Memory B cell (primary cell): ENCODE data around the gene CPN2.

Experiments used
- ATAC-seq: fragments of 150-1000 bp; cut with Tn5 transposase; 2 replicates; pipeline ENCODE4 v1.10.0; 2021; ENCODE audit warnings: low read depth, mild to moderate bottlenecking, moderate library complexity
- DNase-seq, 2 donors: peaks; one replicate each; pipeline ENCODE4 v3.0.0; 2022; ENCODE audit warnings: low spot score in 2 of 2
- H3K27ac Mint-ChIP-seq: one replicate; pipeline ENCODE4 v1.8.0; 2022; ENCODE audit warnings: mild to moderate bottlenecking, moderate library complexity, mixed read lengths
- H3K27me3 Mint-ChIP-seq: one replicate; pipeline ENCODE4 v1.8.0; 2022; ENCODE audit warnings: mixed read lengths
- H3K36me3 Mint-ChIP-seq: one replicate; pipeline ENCODE4 v1.8.0; 2022; ENCODE audit warnings: mild to moderate bottlenecking, mixed read lengths
- H3K4me1 Mint-ChIP-seq: one replicate; pipeline ENCODE4 v1.8.0; 2022; ENCODE audit warnings: mixed read lengths
- H3K4me3 Mint-ChIP-seq: one replicate; pipeline ENCODE4 v1.8.0; 2022; ENCODE audit warnings: mild to moderate bottlenecking, moderate library complexity, mixed read lengths
- H3K9me3 Mint-ChIP-seq: one replicate; pipeline ENCODE4 v1.8.0; 2022; ENCODE audit warnings: mixed read lengths

Gene CPN2

DNA sequence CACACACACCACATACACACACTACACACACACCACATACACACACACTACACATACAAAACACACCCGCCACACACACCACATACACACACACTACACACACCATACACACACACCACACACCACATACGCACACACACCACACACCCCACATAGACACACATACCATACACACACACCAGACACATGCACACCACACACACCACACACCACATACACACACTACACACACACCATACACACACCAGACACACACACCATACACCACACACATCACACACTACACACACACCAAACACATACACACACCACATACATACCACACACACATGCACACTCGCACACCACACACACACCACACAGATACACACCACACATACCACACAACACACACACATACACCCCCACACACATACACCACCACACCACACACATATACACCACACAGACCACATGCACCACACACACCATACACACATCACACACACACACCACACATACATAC lies 26.3 kb downstream of the CPN2 start:
- no peaks in the 10 kb centered on the region for H3K27me3 Mint-ChIP-seq
- no peaks in the 10 kb centered on the region for H3K4me1 Mint-ChIP-seq
- no peak overlapping the region for H3K4me3 Mint-ChIP-seq
- ATAC-seq: no peak
- no peak for DNase-seq
- no peaks in the 10 kb centered on the region for H3K9me3 Mint-ChIP-seq
- H3K36me3 Mint-ChIP-seq: no peaks in the 10 kb centered on the region
- H3K27ac Mint-ChIP-seq: no peak overlapping the region

- peaks cover 2% of the 10 kb centered on the region for H3K9me3 Mint-ChIP-seq
- no peak overlapping the region for H3K4me3 Mint-ChIP-seq
- no peak for DNase-seq
- peak; percentile 72 for ATAC-seq
- H3K36me3 Mint-ChIP-seq: peaks cover 2% of the 10 kb centered on the region
- H3K27ac Mint-ChIP-seq: no peak overlapping the region
- H3K27me3 Mint-ChIP-seq: no peaks in the 10 kb centered on the region
- no peaks in the 10 kb centered on the region for H3K4me1 Mint-ChIP-seq
Observed at GRCh38 chr3:194323785-194324735, 27.1 kb downstream of the CPN2 start.

DNA sequence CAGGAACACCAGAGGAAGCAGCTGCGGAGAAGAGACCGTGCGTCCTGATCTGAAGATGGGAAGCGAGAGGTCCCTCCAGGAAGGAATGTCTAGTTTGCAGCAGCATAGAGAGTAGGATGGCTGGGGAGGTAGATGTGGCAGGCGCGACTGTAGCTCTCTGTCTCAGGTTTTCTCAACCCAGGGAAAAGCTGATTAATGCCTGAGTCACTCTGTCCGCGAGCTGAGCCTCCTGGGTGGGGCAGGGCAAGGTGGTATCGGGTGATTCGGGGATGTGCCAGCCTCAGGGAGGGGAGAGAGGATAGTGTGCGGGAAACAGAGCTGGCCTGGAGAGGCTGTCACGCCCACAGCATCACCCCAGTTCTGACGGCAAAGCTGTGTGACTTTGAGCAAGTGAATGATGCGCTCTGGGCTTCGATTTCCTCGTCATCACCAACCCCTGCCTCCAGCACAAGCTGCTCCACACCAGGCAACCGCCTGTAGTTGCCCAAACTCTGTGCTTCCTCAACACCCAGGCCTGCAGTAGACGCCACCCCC lies 28.4 kb downstream of the CPN2 start:
- no peak for ATAC-seq
- no peaks in the 10 kb centered on the region for H3K27me3 Mint-ChIP-seq
- peaks cover 4% of the 10 kb centered on the region for H3K36me3 Mint-ChIP-seq
- no peak overlapping the region for H3K27ac Mint-ChIP-seq
- peaks cover 5% of the 10 kb centered on the region for H3K9me3 Mint-ChIP-seq
- no peak overlapping the region for H3K4me3 Mint-ChIP-seq
- no peaks in the 10 kb centered on the region for H3K4me1 Mint-ChIP-seq
- DNase-seq: no peak

DNA sequence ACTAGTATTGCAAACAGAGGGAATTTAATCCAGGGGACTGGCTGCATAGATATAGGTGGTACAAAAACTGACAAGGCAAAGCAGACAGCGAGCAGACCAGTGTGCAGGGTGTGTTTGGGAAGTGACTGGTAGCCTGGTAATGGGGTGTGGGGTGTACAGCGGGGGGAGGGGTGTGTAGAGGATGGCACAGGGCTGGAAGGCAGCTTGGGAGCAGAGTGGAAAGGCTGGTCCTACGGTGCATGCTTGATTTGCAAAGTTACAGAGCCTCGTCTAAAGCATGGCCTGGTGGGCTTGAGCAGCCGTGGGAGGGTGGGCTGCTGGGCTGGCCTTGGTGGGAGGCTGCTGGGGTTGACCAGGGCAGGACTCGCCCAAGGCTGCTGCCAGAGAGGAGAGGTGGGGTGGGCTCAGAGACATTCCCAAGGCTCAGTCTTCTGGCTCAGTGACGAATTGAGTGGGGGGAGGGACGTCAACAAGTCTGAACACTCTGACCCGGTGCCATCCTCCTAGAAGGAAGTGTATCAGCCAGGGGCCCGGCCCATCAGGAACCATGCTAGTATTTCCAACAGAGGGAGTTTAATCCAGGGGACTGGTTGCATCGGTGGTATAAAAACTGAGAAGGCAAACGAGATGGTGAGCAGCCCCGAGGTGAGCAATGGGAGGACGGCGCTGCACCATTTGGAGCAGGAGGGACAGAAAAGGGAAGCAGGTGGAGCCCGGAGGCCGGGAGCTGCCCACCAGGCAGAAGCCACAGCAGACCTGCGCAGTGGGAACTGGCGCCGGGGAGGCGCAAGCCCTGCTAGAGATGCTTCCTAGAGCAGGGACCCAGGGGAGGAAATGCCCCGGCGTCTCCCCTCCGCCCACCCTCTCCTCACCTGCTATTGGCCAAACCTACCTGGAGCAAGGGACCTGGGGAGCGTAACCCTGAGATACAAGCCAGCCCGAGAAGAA lies 29.2 kb downstream of the CPN2 start:
- Mint-ChIP-seq H3K27me3 (peaks cover 3% of the 10 kb centered on the region), H3K27ac (no peak overlapping the region), H3K4me1 (no peaks in the 10 kb centered on the region), H3K4me3 (no peak overlapping the region), H3K36me3 (peaks cover 4% of the 10 kb centered on the region), H3K9me3 (peaks cover 5% of the 10 kb centered on the region)
- DNase-seq: no peak
- ATAC-seq: no peak

DNA sequence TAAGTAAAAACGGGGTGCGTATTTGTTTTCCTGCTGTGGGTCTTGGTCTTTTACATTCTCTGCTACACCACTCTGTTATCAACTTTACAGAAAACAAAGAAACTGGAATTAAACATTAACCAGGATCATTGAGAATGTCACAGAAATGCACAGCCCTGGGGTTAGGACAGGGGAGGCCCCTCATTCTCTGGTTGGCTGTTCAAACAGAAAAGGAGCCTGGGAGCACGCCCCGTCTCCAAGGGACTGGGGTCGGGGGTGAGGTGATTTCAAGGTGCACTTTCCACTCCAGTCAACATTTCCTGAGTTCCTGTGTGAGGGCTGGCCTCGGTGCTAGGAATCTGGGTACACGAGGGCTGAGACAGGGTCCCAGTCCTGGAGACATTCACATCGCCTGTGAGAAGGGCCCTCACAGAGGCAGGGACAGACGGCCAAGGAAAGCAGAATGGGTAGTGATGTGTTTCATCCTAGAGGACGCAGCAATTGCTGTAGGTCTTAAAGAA lies 30.3 kb downstream of the CPN2 start:
- DNase-seq (no peak), ATAC-seq (no peak)
- peaks cover 6% of the 10 kb centered on the region for H3K27me3 Mint-ChIP-seq
- H3K4me3 Mint-ChIP-seq: no peak overlapping the region
- H3K4me1 Mint-ChIP-seq: peaks cover 2% of the 10 kb centered on the region
- H3K9me3 Mint-ChIP-seq: peaks cover 5% of the 10 kb centered on the region
- H3K36me3 Mint-ChIP-seq: peaks cover 4% of the 10 kb centered on the region
- H3K27ac Mint-ChIP-seq: no peak overlapping the region

- no peak overlapping the region for H3K27ac Mint-ChIP-seq
- DNase-seq (no peak), ATAC-seq (no peak)
- peaks cover 6% of the 10 kb centered on the region for H3K27me3 Mint-ChIP-seq
- H3K4me1 Mint-ChIP-seq: peaks cover 5% of the 10 kb centered on the region
- no peak overlapping the region for H3K4me3 Mint-ChIP-seq
- peaks cover 5% of the 10 kb centered on the region for H3K9me3 Mint-ChIP-seq
- H3K36me3 Mint-ChIP-seq: peaks cover 4% of the 10 kb centered on the region
Observed at GRCh38 chr3:194320100-194320499, 31.0 kb downstream of the CPN2 start.

DNA sequence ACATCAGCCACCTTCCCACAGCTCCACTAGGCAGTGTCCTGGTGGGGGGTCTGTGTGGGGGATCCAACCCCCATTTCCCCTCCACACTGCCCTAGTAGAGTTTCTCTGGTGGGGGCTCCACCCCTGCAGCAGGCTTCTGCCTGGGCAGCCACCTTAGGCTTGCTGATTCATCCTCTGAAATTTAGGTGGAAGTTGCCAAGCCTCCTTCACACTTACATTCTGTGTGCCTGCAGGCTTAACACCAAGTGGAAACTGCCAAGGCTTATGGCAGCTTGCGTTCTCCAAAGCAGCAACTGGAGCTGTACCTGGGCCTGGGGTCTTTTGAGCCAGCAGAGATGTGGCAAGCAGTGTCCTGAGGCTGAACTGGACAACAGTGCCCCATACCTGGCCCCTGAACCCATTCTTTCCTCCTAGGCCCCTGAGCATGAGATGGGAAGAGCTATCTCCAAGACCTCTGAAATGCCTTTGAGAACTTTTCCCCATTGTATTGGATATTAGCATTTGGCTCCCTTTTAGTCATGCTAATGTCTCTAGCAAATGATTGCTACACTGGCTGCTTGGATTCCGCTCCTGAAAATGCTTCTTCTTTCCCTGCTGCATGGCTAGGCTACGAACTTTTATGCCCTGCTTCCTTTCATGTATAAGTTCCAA lies 32.5 kb downstream of the CPN2 start:
- H3K27ac Mint-ChIP-seq: peak overlapping the region; percentile 3
- DNase-seq: no peak
- H3K4me3 Mint-ChIP-seq: no peak overlapping the region
- peaks cover 7% of the 10 kb centered on the region for H3K4me1 Mint-ChIP-seq
- H3K27me3 Mint-ChIP-seq: peaks cover 10% of the 10 kb centered on the region
- H3K36me3 Mint-ChIP-seq: peaks cover 4% of the 10 kb centered on the region
- no peak for ATAC-seq
- H3K9me3 Mint-ChIP-seq: peaks cover 5% of the 10 kb centered on the region

DNA sequence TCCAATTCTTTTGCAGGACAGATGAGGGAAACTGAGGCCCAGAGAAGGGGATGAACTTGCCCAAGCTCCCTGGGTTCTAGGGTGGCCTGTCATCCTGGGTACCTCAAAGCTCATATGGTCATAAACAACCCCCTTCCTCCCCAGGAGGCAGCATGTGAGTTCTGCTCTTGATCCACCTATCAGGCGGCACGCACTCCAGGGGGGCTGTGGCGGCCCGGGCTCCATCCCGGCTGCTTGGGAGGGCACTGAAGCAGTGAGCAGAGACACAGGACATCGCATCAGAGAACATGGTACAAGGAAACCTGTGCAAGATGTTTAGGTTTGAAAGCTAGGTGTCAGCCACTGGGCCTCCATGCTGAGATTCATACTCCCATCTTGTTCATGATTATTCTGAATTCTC lies 34.2 kb downstream of the CPN2 start:
- H3K9me3 Mint-ChIP-seq: peaks cover 5% of the 10 kb centered on the region
- no peak overlapping the region for H3K4me3 Mint-ChIP-seq
- ATAC-seq (no peak), DNase-seq (no peak)
- H3K27me3 Mint-ChIP-seq: peaks cover 10% of the 10 kb centered on the region
- peaks cover 13% of the 10 kb centered on the region for H3K4me1 Mint-ChIP-seq
- H3K36me3 Mint-ChIP-seq: peaks cover 4% of the 10 kb centered on the region
- no peak overlapping the region for H3K27ac Mint-ChIP-seq

DNA sequence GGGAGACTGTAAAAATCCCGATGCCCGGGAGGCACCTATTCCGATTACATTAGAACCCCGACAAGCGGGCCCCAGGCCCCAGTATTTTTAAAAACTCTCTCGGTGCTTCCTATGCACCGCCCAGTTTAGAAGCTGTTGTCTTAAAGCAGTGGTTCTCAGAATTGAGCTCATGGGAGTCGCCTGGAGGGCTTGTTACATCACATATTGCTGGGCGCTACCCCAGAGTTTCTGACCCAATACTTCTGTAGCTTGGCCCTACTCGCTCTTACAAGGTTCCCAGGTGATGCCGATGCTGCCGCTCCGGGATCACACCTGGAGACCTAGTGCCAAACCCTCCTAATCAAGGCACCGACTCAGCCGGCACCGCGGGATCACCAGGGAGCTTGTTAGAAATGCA lies 35.2 kb downstream of the CPN2 start:
- Mint-ChIP-seq H3K36me3 (peaks cover 4% of the 10 kb centered on the region), H3K27ac (no peak overlapping the region), H3K27me3 (peaks cover 12% of the 10 kb centered on the region), H3K9me3 (peaks cover 5% of the 10 kb centered on the region), H3K4me3 (peak overlapping the region; percentile 15), H3K4me1 (peaks cover 14% of the 10 kb centered on the region)
- ATAC-seq (peak; percentile 41), DNase-seq (no peak)

GRCh38 chr3:194315088-194315964 lies 35.8 kb downstream of the CPN2 start:
- DNase-seq (peak; percentile 91 to 97), ATAC-seq (peak; percentile 80)
- Mint-ChIP-seq H3K27me3 (peaks cover 14% of the 10 kb centered on the region), H3K36me3 (peaks cover 4% of the 10 kb centered on the region), H3K9me3 (peaks cover 5% of the 10 kb centered on the region), H3K4me1 (peaks cover 16% of the 10 kb centered on the region), H3K27ac (peak overlapping the region; percentile 26), H3K4me3 (peak overlapping the region; percentile 79)

GRCh38 chr3:194314388-194315068 lies 36.6 kb downstream of the CPN2 start:
- Mint-ChIP-seq H3K4me1 (peaks cover 19% of the 10 kb centered on the region), H3K27me3 (peaks cover 14% of the 10 kb centered on the region), H3K9me3 (peaks cover 5% of the 10 kb centered on the region), H3K27ac (no peak overlapping the region), H3K4me3 (peak overlapping the region; percentile 79), H3K36me3 (peaks cover 4% of the 10 kb centered on the region)
- ATAC-seq: no peak
- DNase-seq: no peak
